ENCODE measurements around the gene CNTNAP2. TPM values are rescaled to one million over a fixed set of nuclear protein-coding genes. Genes with fewer than 3 reads are reported as not detected.
"Not testable (repeated sequence)": the region's sequence is repeated elsewhere in the genome, so short reads cannot be mapped to it uniquely, and the experiment has no call there.

Gene CNTNAP2
- total and polyA plus RNA-seq, 8 donors: 0.94 to 42.5 (median 38.6) TPM

DNA sequence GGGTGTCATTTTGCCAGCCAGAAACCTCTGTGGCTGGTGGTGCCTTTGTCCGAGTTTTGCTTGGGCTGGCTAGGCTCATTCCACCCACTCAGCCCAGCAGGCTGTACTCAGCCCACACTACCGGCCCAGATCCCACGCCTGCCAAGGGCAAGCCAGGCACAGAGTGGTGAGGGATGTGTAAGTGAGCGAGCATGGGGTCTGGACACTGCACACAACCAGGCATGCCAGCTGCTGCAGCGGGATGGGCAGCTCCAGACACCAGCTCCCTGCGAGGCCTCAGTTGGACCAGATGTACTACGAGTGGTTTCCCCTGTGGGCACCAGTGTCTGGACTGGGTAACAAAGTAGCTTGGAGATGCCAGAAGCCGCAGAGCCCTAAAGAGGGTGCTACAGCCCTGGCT, 2339.8 kb downstream of the CNTNAP2 start:
- Histone ChIP-seq H3K4me1 (no peaks in the 10 kb centered on the region), H3K27me3 (peaks cover 0 to 6% of the 10 kb centered on the region in 2 donors), H3K9me3 (no peaks in the 10 kb centered on the region), H3K4me3 (no peak overlapping the region), H3K27ac (no peak overlapping the region), H3K36me3 (no peaks in the 10 kb centered on the region)
- DNase-seq: no peak
- TF ChIP-seq, protein P1, sequence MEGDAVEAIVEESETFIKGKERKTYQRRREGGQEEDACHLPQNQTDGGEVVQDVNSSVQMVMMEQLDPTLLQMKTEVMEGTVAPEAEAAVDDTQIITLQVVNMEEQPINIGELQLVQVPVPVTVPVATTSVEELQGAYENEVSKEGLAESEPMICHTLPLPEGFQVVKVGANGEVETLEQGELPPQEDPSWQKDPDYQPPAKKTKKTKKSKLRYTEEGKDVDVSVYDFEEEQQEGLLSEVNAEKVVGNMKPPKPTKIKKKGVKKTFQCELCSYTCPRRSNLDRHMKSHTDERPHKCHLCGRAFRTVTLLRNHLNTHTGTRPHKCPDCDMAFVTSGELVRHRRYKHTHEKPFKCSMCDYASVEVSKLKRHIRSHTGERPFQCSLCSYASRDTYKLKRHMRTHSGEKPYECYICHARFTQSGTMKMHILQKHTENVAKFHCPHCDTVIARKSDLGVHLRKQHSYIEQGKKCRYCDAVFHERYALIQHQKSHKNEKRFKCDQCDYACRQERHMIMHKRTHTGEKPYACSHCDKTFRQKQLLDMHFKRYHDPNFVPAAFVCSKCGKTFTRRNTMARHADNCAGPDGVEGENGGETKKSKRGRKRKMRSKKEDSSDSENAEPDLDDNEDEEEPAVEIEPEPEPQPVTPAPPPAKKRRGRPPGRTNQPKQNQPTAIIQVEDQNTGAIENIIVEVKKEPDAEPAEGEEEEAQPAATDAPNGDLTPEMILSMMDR (IDR thresholded peaks at IDR 0.05): no peak
- intact Hi-C loops (cut with DNase I): no loop called here
- ATAC-seq: no peak

DNA sequence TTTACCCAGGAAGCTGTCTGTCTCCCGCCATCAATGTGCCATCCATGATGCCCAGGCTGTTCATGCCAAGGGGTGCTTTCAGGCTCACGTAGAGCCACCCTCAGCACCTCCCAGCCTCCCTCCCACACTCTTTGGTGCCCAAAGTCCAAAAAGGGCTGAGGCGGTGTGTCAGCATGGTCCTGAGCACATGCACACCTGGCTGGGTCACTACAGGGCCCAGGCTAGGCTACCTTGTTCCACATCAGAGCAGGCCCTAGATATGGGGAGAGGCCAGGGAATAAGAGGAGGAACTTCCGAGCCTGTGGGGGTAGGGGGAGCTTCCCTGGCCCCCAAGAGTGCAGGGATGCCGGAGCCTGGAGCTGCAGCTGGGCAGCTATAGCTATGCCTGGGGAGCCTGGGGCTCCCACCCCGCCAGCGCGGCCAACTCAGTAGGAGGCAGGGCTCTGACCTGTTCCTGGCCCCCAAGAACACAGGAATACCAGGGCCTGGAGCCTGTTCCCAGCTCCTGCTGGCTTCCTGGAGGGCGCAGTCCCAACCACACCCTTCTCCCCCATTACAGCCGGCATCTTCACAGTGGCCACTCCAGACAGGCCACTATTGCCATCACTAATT, 2340.8 kb downstream of the CNTNAP2 start:
- Histone ChIP-seq H3K9me3 (no peaks in the 10 kb centered on the region), H3K27me3 (peaks cover 0 to 6% of the 10 kb centered on the region in 2 donors), H3K36me3 (no peaks in the 10 kb centered on the region), H3K27ac (no peak overlapping the region), H3K4me1 (no peaks in the 10 kb centered on the region), H3K4me3 (no peak overlapping the region)
- no peak for DNase-seq
- TF ChIP-seq, protein P1 (IDR thresholded peaks at IDR 0.05): no peak
- intact Hi-C loops (cut with DNase I): no loop called here
- no peak for ATAC-seq

DNA sequence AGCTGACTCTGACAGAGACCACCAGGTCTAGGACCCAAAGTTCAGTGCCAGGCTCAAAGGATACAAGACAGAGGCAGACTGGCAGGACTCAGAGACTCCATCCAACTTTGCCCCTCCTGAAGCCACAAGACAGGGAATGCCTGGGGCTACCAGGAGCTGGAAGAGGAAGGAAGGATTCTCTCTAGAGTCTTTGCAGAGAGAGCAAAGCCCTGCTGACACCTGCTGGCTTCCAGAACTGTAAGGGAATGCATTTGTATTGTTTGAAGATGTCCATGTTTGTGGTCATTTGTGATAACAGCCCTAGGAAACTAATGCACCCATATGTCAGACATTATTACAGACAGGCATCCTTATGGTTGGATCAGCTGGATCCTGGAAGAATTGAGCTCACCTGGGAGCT, 2341.7 kb downstream of the CNTNAP2 start:
- no peak overlapping the region for H3K4me3 ChIP-seq
- H3K27me3 ChIP-seq: peaks cover 0 to 6% of the 10 kb centered on the region in 2 donors
- no peaks in the 10 kb centered on the region for H3K4me1 ChIP-seq
- H3K9me3 ChIP-seq: no peaks in the 10 kb centered on the region
- ATAC-seq (no peak), DNase-seq (no peak)
- TF ChIP-seq, protein P1 (IDR thresholded peaks at IDR 0.05): no peak
- intact Hi-C loops (cut with DNase I): no loop called here
- no peak overlapping the region for H3K27ac ChIP-seq
- H3K36me3 ChIP-seq: no peaks in the 10 kb centered on the region

DNA sequence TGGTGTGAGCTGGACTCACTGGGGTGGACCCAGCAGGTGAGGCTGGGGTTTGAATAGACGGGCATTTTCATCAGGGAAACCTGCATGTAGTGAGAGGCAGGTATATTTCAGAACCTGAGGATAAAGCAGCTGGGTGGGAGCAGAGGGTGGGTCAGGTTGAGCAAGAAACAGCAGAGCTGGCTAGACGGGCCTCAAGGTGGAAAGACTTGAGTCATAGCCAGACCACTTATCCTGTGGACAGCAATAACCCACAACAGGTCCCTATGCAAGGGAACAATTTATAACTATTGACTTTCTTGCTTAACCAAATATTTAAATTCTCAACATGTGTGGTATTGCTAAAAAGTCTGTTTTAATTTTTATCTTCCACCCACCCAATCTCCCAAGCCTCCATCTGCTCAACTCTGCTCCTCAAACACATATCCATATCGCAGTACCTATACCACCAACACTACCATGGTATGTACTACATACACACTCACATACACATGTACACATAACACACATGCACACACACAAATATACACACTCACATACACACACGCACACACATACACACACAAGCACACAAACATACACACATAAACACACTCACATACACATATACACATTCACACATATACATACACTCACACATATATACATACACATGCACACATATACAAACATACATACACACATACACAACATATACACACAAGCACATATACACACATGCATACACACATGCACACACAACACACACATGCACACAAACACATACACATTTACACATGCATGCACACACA, 2345.0 kb downstream of the CNTNAP2 start:
- DNase-seq: peak in 2 of 4 donors; percentile 9 to 45
- ATAC-seq: peak; percentile 63
- H3K4me3 ChIP-seq: no peak overlapping the region
- no peaks in the 10 kb centered on the region for H3K4me1 ChIP-seq
- no peaks in the 10 kb centered on the region for H3K9me3 ChIP-seq
- H3K36me3 ChIP-seq: no peaks in the 10 kb centered on the region
- H3K27me3 ChIP-seq: peaks cover 0 to 1% of the 10 kb centered on the region in 2 donors
- TF ChIP-seq, protein P1 (IDR thresholded peaks at IDR 0.05): no peak
- intact Hi-C loops (cut with DNase I): no loop called here
- H3K27ac ChIP-seq: no peak overlapping the region

DNA sequence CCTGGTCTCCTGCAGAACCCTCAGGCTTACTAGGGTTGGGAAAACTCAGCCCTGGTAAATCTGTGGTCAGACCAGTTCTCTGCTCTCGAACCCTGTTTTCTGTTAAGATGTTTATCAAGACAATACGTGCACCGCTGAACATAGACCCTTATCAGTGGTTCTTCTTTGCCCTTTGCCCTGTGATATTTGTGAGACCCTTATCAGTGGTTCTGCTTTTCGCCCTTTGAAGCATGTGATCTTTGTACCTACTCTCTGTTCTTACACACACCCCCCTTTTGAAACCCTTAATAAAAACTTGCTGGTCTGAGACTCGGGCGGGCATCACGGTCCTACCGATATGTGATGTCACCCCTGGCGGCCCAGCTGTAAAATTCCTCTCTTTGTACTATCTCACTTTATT, 2346.2 kb downstream of the CNTNAP2 start:
- intact Hi-C loops (cut with DNase I); ATAC-seq; H3K4me3 ChIP-seq; H3K36me3 ChIP-seq; H3K27me3 ChIP-seq; H3K27ac ChIP-seq; H3K4me1 ChIP-seq; DNase-seq; H3K9me3 ChIP-seq: not testable (repeated sequence)

Data from left lung (tissue), 10 donors.